GM19467 (cell line): Measurements from ENCODE around the gene SHBG.

Experiments used
- ATAC-seq: cut with Tn5 transposase; IDR thresholded peaks from one replicate; pipeline ENCODE4 v1.9.1; 2021; ENCODE audit warnings: mild to moderate bottlenecking, moderate library complexity; ENCODE audit not compliant: unreplicated experiment

The SHBG gene

DNA sequence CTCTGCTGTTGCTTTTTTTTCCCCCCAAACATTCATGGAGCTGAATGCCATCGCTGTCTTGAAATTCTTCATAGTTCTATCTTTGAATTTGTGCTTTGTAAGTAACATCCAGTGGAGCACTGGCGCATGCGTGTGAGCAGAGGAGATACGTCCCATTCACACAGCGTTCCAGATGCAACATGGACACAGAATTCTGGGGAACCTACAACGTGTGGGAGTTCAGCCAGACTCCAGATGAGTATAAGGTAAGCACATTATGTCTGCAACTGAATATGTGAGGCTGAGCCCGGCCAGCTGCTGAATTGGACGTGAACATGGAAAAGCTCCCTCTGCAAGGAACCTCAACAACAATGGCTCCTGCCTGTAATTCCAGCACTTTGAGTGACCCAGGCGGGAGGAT, 16.5 kb downstream of the SHBG start:
- ATAC-seq, result no peak

DNA sequence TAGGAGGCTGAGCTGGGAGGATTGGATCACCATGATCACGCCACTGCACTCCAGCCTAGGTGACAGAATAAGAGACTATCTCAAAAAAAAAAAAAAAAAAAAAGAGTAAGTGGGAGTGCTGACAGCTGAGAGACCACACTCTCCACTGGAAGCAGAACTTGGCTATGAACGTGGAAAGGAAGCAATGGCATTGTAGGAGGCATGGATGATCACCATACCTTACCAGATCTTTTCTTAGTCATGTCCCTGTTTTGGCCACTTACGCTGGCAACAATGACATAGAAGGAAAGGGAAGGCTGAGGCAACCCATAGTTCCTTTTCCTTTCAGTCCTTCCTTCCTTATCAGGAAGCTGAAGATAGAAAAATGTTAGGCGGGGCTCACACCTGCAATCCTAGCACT, 17.1 kb downstream of the SHBG start:
- no peak for ATAC-seq

DNA sequence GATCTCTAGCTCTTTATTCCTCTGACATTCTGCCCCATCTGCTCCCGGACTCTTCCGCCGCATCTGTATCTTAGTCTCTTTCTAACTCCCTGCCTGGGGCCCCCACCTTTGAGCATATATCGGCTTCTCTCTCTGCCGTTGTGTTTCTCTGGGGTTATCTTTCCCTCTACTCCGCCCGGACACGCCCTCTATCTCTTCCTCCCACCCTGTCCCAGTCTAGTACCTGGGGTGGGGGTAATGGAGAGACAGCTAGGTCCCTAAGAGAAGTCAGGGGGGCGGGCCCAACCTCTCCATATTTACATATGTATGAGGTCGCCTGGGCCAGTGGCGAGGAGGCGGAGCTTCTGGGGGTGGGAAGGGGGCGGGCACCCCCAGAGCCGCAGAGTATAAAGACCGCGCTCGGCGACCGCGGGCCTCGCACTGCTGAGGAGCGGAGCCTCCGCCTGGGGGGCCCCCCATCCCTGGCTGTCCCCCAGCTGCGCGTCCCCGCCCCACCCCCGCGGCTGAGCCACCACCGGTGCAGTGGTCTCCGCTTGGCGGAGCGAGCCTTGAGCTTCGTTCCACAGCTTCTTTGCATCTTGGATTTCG, 20.7 kb downstream of the SHBG start, which contains the start of gene ATP1B2:
Gene ATP1B2, plus strand, starts transcription at position 418 of the 588 bp plus-strand sequence. CDS start 593 bp downstream, outside the sequence.
- no peak for ATAC-seq

DNA sequence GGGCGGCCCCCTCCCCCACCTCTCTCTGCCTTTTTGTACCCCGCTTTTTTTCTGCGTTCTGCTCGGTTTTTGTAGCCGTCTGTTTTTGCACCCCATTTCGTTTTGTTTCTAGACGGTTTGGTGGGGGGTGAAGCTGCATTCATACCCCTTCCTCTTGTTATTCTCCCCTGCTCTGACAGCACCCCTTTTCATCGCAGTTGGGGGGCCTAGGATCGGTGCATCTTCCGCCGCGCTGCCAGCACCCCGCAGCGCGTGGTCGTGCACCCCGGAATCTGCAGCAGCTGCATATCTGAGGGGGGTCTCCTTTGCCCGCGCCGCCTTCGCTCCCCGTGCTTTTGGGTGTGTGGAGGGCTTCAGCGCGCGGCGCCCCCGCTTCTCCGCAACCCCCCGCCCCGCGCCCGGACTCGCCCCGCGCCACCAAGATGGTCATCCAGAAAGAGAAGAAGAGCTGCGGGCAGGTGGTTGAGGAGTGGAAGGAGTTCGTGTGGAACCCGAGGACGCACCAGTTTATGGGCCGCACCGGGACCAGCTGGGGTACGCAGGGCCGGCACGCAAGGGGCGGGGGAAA, 21.2 kb downstream of the SHBG start:
- no peak for ATAC-seq

DNA sequence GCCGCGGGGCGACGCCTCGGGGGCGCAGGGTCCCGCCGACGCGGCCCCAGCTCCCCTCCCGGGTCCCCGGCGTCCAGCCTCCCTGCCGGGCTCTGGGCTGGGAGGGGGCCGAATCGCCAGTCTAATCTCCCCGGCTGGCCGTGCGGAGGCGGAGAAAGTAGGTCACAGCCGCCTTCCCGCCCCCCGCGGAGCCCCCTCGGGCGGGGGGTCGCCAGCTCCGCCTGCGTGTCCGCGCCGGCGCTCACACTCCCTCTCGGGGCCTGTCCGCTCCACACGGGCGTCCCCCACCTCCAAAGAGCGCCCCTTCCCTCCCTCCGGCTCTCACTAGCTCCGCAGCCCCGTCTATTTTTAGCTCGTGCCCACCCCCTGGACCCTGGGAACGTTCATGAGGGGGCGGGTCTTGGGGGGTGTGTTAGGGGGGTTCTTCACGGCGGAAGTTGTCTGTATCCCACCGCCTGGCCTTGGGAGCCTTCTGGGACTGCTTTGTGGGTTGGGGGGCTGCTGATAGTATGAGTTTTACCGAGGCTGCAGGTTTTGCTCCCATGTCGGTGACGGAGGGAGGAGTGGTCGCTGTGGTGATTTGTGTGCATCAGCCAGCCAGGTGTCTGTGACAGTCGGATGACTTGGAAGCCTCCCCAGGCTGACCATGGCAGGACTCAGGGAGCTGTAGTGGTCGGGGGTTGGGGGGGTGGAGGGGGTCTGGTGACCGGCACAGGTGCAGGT, 21.9 kb downstream of the SHBG start:
- ATAC-seq, result no peak

DNA sequence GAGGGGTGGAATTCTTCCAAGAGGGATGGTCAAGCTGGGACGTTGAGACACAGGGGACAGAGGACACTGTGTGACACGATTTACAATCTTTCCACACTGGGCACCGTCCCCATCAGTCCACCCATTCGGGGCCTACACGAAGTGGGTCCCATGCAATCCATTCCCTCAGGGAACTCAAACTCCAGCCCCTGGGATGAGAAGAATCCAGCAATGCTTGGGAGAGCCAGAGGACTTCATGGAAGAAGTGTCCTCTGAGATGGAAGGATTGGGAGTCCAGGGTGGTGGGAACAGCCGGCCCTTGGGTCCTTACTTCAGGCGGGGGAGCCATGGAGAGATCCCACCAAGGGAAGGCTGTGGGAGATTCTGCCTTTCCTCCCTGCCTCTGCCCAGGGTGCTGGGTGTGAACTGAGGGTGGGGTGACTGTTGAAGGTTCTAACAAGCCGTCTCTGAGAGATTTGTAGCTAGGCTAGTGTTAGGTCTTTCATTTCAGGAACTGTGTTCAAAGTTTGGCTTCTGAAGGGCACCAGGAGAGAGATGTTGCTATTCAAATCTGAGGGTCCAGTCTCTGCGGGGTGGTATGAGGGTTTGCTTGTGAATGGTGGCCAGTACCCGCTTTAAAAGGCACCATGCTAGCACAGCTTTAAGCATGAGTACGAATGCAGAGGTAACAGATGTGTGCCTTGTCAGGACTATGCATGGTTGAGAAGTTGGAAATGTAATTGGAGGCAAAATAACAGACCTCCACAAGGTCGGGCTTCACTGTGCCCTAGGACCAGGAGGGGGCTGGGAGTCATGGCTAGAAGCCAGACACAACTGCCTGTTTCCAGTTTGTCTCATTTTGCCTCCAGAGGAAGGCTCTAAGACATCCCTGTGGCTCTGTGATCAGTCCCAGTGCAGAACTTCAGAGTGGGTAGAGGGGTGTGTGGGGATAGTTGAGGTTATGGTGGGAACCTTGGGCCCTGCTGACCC, 22.7 kb downstream of the SHBG start:
- no peak for ATAC-seq

DNA sequence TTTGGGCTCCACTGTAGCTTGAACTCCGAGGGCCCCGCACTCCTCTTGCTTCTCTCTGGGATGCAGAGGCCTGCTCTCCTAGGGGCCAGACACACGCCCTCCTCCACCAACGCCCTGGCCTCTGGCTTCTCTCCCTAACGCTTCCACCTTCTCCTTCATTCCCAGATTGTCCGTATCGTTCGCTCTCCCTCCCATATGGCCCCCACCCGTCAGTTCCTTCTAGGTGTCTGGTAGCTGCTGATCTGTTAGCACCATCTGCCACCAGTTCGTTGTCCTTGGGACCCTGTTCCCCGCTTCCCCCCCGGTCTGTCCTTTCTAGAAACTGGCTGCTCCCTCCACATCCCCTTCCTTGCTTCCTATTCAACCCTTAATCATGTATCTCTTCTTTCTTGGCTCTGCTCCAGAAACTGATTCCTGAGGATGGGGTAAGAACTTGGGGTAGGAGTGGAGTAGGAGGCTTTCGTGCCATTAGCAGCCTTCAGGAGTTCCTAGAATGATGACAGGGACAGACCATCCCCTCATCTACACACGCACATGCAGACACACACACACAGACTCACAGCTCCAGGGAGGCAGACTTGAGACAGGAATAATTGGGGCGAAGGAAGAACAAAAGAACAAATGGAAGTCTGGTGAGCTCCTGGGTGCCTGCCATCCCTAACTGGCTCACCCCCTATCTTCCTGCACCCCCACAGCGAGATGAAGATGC, 25.1 kb downstream of the SHBG start:
- no peak for ATAC-seq

DNA sequence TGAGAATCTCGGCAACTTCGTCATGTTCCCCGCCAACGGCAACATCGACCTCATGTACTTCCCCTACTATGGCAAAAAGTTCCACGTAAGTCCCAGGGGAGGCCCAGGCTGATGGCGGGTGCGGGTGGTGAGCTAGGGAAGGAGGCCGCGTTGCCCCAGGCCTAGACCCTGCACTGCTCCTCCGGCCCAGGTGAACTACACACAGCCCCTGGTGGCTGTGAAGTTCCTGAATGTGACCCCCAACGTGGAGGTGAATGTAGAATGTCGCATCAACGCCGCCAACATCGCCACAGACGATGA, 25.6 kb downstream of the SHBG start:
- no peak for ATAC-seq

DNA sequence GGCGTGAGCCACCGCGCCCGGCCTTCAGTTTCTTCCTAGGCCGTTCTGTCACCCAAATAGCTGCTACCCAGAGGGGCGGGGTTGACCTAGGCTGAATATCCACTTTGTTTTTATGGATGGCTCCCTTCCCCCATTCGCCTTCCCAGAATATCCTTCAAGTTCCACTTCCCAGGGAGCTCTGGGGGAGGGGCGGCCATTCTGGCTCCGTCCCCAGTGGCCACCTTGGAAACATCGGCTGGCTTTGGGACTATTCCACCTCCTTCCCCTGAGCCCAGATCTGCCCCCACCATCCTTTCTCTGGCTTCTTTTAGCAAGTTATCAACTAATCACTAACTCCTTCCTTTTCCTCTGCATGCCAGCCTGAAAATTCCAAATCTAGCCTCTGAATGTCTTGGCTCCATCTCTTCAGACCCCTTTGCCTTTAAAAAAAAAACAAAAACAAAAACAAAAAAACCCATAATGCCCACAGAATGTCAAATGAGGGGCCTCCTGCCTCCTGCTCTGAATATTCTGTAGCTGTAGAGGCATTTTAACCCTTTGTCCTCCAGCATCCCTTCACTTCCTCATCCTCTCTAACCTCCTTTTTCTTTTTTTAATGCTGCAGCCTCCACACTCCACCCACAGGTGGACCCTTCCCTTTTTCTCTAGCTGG, 27.1 kb downstream of the SHBG start:
- ATAC-seq, result no peak

DNA sequence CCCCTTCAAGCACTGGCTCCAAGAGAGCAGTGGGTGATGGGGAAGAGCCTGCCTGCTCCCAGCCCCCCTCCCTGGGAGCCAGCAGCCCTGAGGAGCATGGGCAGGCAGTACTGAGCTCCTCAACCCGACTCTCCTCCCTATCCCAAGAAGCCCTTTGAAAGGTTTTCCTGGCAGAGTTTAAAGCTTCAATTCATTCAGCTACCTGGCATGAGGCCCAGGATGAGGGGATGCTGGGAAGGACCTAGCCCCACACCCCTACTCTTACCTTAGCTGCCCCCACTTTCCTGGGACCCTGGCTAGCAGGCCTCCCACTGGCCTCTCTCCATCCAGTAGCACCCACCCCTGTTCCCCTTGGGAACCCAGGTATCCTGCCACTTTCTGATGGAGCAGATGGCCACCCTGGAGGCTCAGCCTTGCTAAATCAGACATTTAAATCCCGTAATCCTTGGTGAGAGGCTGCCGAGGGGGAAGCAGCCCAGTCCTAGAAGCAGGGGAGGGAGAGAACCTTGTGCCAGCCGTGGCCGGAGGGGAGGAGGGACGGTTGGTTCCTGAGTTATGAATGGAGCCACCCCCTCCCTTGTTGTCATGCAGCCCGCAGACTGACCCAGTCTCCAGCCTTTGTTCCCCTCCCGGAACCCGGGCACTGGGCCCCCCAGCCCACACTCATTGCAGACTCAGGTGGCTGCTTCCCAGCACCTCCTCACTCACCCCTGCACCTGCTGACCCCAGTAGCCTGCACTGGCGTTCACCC, 37.9 kb downstream of the SHBG start:
- ATAC-seq, result no peak

DNA sequence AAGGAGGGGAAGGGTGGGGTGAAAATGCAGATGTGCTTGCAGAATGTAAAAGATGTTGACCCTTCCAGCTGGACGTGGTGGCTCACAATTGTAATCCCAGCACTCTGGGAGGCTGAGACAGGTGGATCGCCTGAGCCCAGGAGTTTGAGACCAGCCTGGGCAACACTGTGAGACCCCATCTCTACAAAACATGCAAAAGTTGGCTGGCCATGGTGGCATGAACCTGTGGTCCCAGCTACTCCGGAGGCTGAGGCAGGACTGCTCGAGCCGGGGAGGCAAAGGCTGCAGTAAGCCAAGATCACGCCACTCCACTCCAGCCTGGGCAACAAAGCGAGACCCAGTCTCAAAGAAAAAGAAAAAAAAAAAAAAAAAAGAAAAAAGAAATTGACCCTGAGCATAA, 38.5 kb downstream of the SHBG start:
- no peak for ATAC-seq

DNA sequence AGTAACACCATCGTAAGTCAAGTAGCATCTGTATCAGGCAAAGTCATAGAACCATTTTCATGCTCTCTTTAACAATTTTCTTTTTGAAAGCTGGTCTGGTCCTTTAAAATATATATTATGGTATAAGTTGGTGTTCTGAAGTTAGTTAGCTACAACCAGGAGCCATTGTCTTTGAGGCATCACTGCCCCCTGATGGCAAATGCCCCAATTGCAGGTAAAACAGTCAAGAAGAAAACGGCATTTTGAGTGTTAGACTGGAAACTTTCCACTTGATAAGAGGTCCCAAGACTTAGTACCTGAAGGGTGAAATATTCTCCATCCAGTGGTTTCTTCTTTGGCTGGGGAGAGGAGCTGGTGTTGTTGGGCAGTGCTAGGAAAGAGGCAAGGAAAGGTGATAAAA, 43.3 kb downstream of the SHBG start:
- ATAC-seq, result no peak

DNA sequence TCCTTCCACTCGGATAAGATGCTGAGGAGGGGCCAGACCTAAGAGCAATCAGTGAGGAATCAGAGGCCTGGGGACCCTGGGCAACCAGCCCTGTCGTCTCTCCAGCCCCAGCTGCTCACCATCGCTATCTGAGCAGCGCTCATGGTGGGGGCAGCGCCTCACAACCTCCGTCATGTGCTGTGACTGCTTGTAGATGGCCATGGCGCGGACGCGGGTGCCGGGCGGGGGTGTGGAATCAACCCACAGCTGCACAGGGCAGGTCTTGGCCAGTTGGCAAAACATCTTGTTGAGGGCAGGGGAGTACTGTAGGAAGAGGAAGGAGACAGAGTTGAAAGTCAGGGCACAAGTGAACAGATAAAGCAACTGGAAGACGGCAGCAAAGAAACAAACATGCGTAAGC, 45.0 kb downstream of the SHBG start:
- no peak for ATAC-seq

DNA sequence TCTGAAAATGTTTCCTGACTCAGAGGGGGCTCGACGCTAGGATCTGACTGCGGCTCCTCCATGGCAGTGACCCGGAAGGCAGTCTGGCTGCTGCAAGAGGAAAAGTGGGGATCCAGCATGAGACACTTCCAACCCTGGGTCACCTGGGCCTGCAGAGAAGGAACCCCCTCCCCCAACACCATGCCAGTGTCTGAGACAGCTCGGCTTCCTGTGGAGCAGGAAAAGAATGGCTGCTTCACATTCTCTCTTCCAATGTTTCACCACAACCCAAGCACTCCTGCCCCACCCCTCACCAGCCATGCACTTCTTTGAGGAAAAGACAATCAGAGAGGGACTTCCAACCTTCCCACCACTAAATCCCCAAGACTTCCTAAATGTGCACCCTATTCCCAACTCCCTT, 46.6 kb downstream of the SHBG start:
- ATAC-seq, result no peak

DNA sequence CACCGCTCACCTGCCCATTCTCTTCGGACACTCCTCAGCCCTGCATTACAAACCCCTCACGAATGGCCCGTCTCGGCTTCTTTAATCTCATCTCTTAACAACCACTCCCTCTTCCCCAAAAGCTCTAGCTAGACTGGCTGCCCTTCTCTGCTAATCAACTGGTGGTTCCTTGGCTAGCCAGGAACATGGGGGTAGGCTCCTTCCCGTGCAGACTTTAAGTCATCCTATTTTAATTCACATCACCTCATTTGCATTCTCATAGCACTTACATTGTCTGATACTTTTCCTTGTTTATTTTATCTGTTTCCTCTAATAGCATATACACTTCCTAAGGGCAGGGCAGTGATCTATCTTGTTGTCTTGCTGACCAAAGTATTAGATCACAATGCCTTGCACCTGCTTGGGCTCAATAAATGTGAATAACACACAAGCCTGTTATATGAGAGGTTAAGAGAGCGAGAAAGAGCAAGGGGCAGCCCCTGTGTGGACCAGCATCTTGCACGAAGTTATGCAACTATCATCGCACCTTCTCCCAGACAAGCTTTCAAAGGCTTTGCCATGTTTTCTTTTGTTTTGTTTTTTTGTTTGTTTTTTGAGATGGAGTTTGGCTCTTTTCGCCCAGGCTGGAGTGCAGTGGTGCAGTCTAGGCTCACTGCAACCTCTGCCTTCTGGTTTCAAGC, 47.6 kb downstream of the SHBG start:
- ATAC-seq, result no peak
